HepG2 (cell line): Measurements from ENCODE around the gene GPR152.

Experiments used
- HNF4A ChIP-seq: sonication (generic); formaldehyde crosslinking; IDR thresholded peaks from 2 replicates; pipeline ENCODE4 v1.4.0; 2020; ENCODE audit warnings: missing genetic modification reagents
- MAZ ChIP-seq, 2 experiments: sonication (generic) in 1 of 2; formaldehyde crosslinking in 1 of 2; IDR thresholded peaks; 2 replicates each; pipeline versions ENCODE4 v1.5.0 to v1.6.1; 2012 to 2020; ENCODE audit warnings: low read depth in 2 of 2, mild to moderate bottlenecking in 2 of 2, borderline replicate concordance in 1 of 2, improper control_type of control experiment in 1 of 2, low read length in 1 of 2, missing genetic modification reagents in 1 of 2, moderate library complexity in 1 of 2
- TF ChIP-seq, protein P1 (sequence below): sonication (generic); formaldehyde crosslinking; IDR thresholded peaks from 2 replicates; pipeline ENCODE4 v1.5.0; 2020; ENCODE audit warnings: mild to moderate bottlenecking, missing genetic modification reagents, moderate library complexity
- TF ChIP-seq, protein P2 (sequence below): IDR thresholded peaks from 2 replicates; pipeline ENCODE4 v1.6.1; 2016

DNA sequence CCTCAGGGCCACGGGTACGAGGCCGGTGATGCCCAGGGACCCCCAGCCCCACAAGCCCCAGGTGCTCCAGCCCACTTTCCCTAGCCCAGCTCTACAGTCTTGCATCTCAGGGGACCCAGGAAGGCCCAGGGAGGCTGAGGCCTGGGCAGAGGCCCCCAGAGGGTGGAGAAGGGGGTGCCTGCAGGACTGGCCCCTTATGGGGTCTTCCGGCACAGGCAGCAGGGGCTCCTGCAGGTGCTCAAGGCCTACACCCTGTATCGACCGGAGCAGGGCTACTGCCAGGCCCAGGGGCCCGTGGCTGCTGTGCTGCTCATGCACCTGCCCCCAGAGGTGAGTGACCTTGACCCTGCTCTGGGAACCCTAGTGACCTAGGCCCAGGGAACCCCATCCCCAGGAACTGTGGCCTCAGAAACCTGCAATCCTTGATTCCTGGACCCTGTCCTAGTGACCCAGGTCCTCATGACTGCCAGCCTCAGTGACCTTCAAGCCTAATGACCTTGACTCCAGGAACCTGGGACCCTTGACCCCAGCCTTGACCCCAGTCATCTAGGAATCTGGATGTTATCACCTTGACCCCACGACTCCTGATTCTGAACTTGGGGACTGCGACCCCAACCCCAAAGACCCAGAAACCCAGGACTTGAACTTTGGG, 46.7 kb downstream of the GPR152 start:
- TF ChIP-seq MAZ (IDR thresholded peaks at IDR 0.05; ENCODE audit: borderline replicate concordance, low read depth, low read length), result no peak
- no peak for TF ChIP-seq MAZ (CRISPR knock-in tag; IDR thresholded peaks at IDR 0.05; ENCODE audit: low read depth)
- TF ChIP-seq, protein P1, sequence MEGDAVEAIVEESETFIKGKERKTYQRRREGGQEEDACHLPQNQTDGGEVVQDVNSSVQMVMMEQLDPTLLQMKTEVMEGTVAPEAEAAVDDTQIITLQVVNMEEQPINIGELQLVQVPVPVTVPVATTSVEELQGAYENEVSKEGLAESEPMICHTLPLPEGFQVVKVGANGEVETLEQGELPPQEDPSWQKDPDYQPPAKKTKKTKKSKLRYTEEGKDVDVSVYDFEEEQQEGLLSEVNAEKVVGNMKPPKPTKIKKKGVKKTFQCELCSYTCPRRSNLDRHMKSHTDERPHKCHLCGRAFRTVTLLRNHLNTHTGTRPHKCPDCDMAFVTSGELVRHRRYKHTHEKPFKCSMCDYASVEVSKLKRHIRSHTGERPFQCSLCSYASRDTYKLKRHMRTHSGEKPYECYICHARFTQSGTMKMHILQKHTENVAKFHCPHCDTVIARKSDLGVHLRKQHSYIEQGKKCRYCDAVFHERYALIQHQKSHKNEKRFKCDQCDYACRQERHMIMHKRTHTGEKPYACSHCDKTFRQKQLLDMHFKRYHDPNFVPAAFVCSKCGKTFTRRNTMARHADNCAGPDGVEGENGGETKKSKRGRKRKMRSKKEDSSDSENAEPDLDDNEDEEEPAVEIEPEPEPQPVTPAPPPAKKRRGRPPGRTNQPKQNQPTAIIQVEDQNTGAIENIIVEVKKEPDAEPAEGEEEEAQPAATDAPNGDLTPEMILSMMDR (CRISPR knock-in tag), result no peak
- peak; percentile 47 for TF ChIP-seq HNF4A
- TF ChIP-seq, protein P2, sequence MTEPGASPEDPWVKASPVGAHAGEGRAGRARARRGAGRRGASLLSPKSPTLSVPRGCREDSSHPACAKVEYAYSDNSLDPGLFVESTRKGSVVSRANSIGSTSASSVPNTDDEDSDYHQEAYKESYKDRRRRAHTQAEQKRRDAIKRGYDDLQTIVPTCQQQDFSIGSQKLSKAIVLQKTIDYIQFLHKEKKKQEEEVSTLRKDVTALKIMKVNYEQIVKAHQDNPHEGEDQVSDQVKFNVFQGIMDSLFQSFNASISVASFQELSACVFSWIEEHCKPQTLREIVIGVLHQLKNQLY, result no peak
